Kidney epithelial cell (primary cell): ENCODE results near the gene FAM90A1. TPM values are rescaled to one million over a fixed set of nuclear protein-coding genes. Genes with fewer than 3 reads are reported as not detected.
"Not testable (repeated sequence)": the region's sequence is repeated elsewhere in the genome, so short reads cannot be mapped to it uniquely, and the experiment has no call there.

Experiments
- DNase-seq: peaks from one replicate; pipeline ENCODE4 v3.0.0-alpha.2; 2010; ENCODE audit warnings: low read depth
- H3K27me3 ChIP-seq: 2 replicates; pipeline ENCODE4 v1.6.0; 2011; ENCODE audit warnings: low read length; ENCODE audit not compliant: control insufficient read depth, insufficient read depth
- H3K36me3 ChIP-seq: 2 replicates; pipeline ENCODE4 v1.5.1; 2011; ENCODE audit warnings: low read length; ENCODE audit not compliant: control insufficient read depth, insufficient read depth
- H3K4me3 ChIP-seq: 2 replicates; pipeline ENCODE4 v1.5.1; 2011; ENCODE audit warnings: low read depth, mild to moderate bottlenecking, control low read depth, low read length
- total RNA-seq: library from RNA; depleted of rRNA; stranded (reverse); fragments of >200 nt; gene quantifications from 2 replicates; pipeline ENCODE4 v1.2.3, GENCODE V29; 2015

Gene FAM90A1
- total RNA-seq, result 0.63 and 1.1 TPM in 2 replicates

DNA sequence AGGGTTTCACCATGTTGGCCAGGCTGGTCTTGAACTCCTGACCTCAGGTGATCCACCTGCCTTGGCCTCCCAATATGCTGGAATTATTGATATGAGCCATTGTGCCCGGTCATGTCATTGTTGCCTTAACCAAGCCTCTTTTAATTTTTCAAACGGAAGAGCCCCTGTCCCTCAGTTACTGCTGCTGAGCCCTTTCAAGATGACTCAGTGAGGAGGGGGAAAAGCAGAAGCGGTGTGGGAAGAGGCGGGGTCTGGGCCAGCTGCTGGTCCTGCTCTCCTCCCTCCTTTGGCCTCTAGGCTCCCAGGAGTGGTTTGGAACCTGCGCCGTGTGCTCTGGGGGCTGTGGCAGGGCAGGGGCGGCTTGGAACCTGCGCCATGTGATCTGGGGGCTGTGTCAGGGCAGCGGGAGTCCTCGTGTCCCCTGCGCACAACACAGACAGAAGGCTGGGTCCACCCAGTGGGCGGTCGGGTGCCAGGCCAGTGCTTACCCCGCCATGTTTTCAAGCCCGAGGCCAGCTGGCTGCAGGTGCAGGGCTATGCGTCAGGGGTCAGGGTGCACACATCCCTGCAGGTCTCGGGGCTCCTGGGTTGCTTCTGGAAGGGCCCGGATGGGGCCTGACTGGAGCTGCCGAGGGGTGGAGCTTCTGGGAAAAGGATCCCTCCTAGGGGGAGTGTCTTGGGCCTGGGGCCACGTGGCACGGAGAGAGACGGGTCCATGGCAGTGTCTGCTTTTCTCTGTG lies at the start of gene FAM90A1:
FAM90A1 (minus strand) TSS at position 627 of the 740 bp plus-strand sequence. CDS start 2,786 bp downstream, outside the sequence.
- H3K4me3 ChIP-seq, result peak within 1 kb of the TSS; percentile 27
- not testable (repeated sequence) for H3K36me3 ChIP-seq, DNase-seq, H3K27me3 ChIP-seq

DNA sequence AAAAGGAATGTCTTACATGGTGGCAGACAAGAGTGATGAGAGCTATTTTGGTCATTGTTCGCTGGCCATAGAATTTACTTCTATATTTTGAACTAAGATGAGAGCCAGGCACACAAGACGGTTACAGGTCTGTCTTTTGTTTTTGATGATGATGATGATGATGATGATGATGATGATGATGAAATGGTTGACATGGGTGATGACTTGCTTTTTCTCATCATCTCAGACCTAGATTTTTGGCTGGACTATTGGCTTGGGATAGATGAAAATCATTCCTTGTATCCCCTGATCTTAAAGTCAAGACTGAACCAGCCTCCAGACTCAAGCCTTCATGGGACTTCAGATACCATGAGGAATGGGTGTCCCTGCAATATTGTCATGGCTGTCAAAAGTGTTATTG lies 49.0 kb upstream of the FAM90A1 start:
- DNase-seq, H3K27me3 ChIP-seq, H3K36me3 ChIP-seq, H3K4me3 ChIP-seq: not testable (repeated sequence)

DNA sequence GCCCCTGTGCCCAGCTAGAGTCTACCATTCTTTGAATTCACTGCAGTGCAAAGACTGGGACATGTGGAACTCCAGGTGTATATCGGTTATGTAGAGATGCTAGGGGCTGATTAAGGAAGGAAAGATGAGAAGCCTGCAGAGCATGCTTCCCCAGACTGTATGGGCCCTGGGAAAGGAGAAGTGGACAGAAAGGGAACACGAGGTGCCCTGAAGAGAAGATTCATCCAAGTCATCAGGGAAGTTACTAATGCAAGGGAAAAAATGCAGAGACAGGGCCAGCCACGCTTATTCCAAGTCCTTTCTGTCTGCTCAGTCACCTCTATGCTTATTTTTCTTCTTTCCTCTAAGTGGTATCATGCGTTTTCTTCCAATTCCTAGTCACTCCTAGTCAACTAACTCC lies 39.3 kb upstream of the FAM90A1 start:
- not testable (repeated sequence) for H3K36me3 ChIP-seq, H3K4me3 ChIP-seq, H3K27me3 ChIP-seq, DNase-seq

DNA sequence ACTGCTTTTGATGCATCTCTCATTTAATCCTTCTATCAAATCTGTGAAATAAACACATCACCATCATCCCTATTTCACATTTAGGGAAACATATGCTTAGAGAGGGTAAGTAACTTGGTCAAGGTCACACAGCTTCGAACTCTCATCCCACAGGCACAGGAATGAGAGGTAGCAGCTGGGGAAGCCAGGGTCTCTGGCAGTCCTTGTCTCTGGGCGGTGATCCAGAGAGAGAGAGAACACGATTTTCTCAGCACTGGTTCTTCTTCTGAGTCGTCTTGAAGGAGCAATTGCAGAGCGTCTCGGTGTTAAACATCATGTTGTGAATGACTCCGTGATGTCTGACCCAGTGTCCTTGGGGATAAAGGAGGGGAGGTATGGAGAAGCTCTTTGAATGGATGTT lies 36.8 kb upstream of the FAM90A1 start:
- not testable (repeated sequence) for H3K4me3 ChIP-seq, H3K27me3 ChIP-seq, H3K36me3 ChIP-seq, DNase-seq

GRCh38 chr12:8261111-8261554 lies 33.7 kb upstream of the FAM90A1 start:
- not testable (repeated sequence) for H3K36me3 ChIP-seq, DNase-seq, H3K27me3 ChIP-seq, H3K4me3 ChIP-seq

- not testable (repeated sequence) for DNase-seq, H3K4me3 ChIP-seq, H3K36me3 ChIP-seq, H3K27me3 ChIP-seq
Measured at GRCh38 chr12:8256356-8256755, 28.9 kb upstream of the FAM90A1 start.

GRCh38 chr12:8254705-8255104 lies 27.3 kb upstream of the FAM90A1 start:
- DNase-seq, H3K36me3 ChIP-seq, H3K27me3 ChIP-seq, H3K4me3 ChIP-seq: not testable (repeated sequence)

- not testable (repeated sequence) for H3K36me3 ChIP-seq, H3K27me3 ChIP-seq, DNase-seq, H3K4me3 ChIP-seq
Measured at GRCh38 chr12:8252056-8252818, 24.8 kb upstream of the FAM90A1 start.

- not testable (repeated sequence) for H3K4me3 ChIP-seq, H3K27me3 ChIP-seq, H3K36me3 ChIP-seq, DNase-seq
Measured at GRCh38 chr12:8251616-8252015, 24.2 kb upstream of the FAM90A1 start.

DNA sequence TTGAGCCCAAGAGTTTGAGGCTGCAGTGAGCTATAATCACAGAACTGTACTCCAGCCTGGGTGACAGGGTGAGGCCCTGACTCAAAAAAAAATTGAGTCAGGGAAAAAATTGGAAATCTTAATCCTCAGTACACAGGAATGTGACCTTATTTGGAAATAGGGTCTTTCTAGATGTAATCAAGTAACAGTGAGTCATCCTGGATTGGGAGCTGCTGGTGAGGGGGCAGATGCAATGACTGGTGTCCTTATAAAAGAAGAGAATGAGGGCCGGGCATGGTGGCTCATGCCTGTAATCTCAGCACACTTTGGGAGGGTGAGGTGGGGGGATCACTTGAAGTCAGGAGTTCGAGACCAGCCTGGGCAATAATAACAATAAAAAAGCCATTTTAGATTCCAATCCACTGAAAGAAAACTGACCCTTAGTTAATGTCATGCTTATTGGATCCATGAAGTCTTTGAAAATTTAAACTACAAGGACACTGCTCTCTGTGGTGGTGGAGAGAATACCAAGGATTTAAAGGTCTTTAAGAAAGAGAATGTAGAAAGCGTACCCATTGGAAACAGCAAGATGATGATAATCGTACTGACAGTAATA lies 19.6 kb upstream of the FAM90A1 start:
- DNase-seq, result peak; percentile 16
- not testable (repeated sequence) for H3K36me3 ChIP-seq, H3K27me3 ChIP-seq, H3K4me3 ChIP-seq

DNA sequence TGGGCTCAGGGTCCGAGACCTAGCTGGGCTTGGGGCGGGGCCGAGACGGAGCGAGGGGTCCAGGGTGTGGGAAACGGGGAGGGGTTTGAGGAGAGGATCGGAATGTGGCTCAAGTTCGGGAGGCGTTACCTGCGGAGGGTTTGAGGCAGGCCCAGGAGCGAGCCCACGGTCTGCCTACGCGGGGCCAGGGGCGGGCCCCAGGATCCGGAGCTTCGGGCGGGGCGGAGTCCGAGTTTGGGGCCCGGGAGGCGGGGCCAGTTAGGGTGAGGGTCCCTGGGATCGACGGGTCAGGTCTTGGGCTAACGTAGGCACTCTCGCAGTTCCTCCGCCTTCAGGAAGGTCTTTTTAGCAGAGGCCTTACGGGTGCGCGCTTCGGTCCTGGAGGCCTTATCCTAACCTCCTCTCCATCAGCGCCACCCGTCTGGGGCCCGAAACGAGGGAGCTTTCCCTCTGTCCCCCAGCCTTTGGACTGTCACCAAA lies 16.3 kb upstream of the FAM90A1 start:
- not testable (repeated sequence) for DNase-seq, H3K36me3 ChIP-seq, H3K27me3 ChIP-seq
- H3K4me3 ChIP-seq, result peak overlapping the region; percentile 59

GRCh38 chr12:8242880-8243681 lies 15.7 kb upstream of the FAM90A1 start:
- peak; percentile 78 for DNase-seq
- not testable (repeated sequence) for H3K27me3 ChIP-seq, H3K36me3 ChIP-seq
- H3K4me3 ChIP-seq, result peak overlapping the region; percentile 71

DNA sequence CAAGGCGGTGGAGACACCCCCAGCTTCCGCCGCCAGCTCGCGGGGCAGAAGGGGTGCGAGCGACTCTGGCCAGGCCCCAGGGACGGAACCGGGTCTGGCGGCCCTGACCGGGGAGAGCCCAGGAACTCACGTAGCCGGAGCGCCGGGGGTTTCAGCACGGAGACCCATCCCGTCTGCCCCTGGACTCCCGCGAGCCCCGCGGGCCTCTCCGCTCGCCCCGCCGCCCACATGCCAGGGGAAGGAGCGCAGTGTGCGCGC lies 15.1 kb upstream of the FAM90A1 start:
- H3K27me3 ChIP-seq, DNase-seq, H3K36me3 ChIP-seq: not testable (repeated sequence)

DNA sequence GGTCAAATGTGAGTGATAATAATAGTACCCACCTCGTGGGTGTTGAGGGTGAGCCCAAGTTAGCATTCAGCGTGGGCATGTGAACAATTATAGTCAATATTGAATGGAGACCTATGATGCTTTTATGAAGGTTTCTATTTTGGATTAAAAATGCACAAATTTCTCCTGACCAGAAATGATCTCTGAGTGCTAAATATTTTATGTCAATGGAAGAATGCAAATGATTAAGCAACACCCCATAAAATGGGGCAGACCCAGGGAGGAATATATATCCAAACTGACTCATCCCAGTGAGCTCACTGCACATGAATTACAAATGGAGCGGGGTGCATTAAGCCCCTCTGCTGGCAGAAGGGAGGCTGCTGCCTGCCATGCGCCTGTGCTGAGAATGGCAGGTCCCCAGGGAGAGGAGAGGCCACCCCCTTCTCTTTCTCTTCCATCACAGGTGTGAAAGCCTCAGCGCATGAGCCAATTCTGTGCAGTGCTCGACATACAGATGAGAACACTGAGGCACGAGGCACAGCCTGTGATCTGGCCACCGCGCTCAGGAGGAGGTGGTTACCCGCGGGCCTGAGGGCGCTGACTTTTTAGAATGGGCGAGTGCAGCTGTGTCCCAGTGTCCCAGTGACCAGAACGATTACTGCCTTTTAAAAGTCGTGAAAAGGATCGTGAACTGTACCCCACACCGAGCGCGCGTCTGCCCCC lies 14.7 kb upstream of the FAM90A1 start:
- H3K4me3 ChIP-seq, result peak overlapping the region; percentile 71
- H3K36me3 ChIP-seq, DNase-seq, H3K27me3 ChIP-seq: not testable (repeated sequence)

More for the DNA sequence above, 15.1 kb upstream of the FAM90A1 start:
- H3K4me3 ChIP-seq, result peak overlapping the region; percentile 71
